ENCODE results near the gene TFAP2C.
"Not testable (repeated sequence)": the region's sequence is repeated elsewhere in the genome, so short reads cannot be mapped to it uniquely, and the experiment has no call there.

The TFAP2C gene

DNA sequence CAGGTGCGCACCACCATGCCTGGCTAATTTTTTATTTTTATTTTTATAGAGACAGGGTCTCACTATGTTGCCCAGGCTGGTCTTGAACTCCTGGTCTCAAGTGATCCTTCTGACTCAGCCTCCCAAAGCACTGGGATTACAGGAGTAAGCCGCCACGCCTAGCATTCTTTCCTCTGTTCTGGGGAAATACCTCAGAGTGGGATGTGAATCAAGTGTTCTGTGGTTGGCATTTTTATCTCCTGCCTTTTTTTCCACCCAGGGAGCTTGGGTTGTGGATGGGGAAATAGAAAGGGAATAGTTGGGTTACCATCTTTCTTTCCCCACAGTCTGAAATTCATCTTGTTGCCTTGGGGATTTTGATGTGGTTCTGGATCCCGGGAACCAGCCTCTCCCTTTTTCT, 24.1 kb downstream of the TFAP2C start:
- Histone ChIP-seq H3K4me3 (ENCODE audit: low read length) (no peak overlapping the region), H3K4me1 (ENCODE audit: control insufficient read depth, insufficient read depth, low read length) (no peaks in the 10 kb centered on the region), H3K27me3 (ENCODE audit: control insufficient read depth, insufficient read depth, low read length) (no peaks in the 10 kb centered on the region), H3K27ac (ENCODE audit: low read length) (no peak overlapping the region), H3K9me3 (ENCODE audit: control insufficient read depth, insufficient read depth, low read length) (no peaks in the 10 kb centered on the region), H3K36me3 (ENCODE audit: control insufficient read depth, insufficient read depth, low read length) (no peaks in the 10 kb centered on the region)
- no peak for DNase-seq (ENCODE audit: low read depth, low spot score)
- WGBS (ENCODE audit: insufficient coverage, insufficient read length): no CpG with 5 or more reads among the region's 4 CpGs

- Histone ChIP-seq H3K36me3 (ENCODE audit: control insufficient read depth, insufficient read depth, low read length) (no peaks in the 10 kb centered on the region), H3K9me3 (ENCODE audit: control insufficient read depth, insufficient read depth, low read length) (no peaks in the 10 kb centered on the region), H3K27me3 (ENCODE audit: control insufficient read depth, insufficient read depth, low read length) (no peaks in the 10 kb centered on the region), H3K4me3 (ENCODE audit: low read length) (no peak overlapping the region), H3K4me1 (ENCODE audit: control insufficient read depth, insufficient read depth, low read length) (no peaks in the 10 kb centered on the region), H3K27ac (ENCODE audit: low read length) (no peak overlapping the region)
- DNase-seq (ENCODE audit: low read depth, low spot score): no peak
- no CpG with 5 or more reads among the region's 7 CpGs for WGBS (ENCODE audit: insufficient coverage, insufficient read length)
Measured at GRCh38 chr20:56656632-56657031, 27.5 kb downstream of the TFAP2C start.

DNA sequence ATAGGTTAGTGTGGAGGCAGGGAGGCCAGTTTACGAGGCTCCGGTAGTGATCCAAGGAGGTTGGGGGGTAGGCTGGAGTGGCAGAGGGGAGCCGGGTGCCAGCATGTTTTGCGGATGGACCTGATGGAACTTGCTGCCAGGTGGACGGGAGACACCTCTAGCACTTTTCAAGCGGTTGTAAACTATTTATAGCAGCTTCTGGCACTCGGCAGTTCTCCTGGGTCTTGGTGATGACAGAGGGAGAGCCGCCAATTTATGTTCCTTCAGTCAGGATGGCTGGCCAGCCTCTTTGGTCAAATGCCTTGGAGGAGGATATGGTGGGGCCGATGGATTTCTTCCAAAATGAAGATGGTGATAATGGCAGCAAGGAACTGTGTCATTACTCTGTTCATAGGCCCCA, 28.8 kb downstream of the TFAP2C start:
- WGBS (ENCODE audit: insufficient coverage, insufficient read length): no CpG with 5 or more reads among the region's 9 CpGs
- Histone ChIP-seq H3K36me3 (ENCODE audit: control insufficient read depth, insufficient read depth, low read length) (no peaks in the 10 kb centered on the region), H3K9me3 (ENCODE audit: control insufficient read depth, insufficient read depth, low read length) (no peaks in the 10 kb centered on the region), H3K27ac (ENCODE audit: low read length) (no peak overlapping the region), H3K4me3 (ENCODE audit: low read length) (no peak overlapping the region), H3K27me3 (ENCODE audit: control insufficient read depth, insufficient read depth, low read length) (no peaks in the 10 kb centered on the region), H3K4me1 (ENCODE audit: control insufficient read depth, insufficient read depth, low read length) (no peaks in the 10 kb centered on the region)
- no peak for DNase-seq (ENCODE audit: low read depth, low spot score)

GRCh38 chr20:56658341-56658947, 29.3 kb downstream of the TFAP2C start:
- WGBS (ENCODE audit: insufficient coverage, insufficient read length): no CpG with 5 or more reads among the region's 8 CpGs
- DNase-seq (ENCODE audit: low read depth, low spot score); H3K9me3 ChIP-seq (ENCODE audit: control insufficient read depth, insufficient read depth, low read length); H3K4me1 ChIP-seq (ENCODE audit: control insufficient read depth, insufficient read depth, low read length); H3K27ac ChIP-seq (ENCODE audit: low read length); H3K4me3 ChIP-seq (ENCODE audit: low read length); H3K36me3 ChIP-seq (ENCODE audit: control insufficient read depth, insufficient read depth, low read length); H3K27me3 ChIP-seq (ENCODE audit: control insufficient read depth, insufficient read depth, low read length): not testable (repeated sequence)

GRCh38 chr20:56663660-56664059, 34.6 kb downstream of the TFAP2C start:
- Histone ChIP-seq H3K4me1 (ENCODE audit: control insufficient read depth, insufficient read depth, low read length) (no peaks in the 10 kb centered on the region), H3K27me3 (ENCODE audit: control insufficient read depth, insufficient read depth, low read length) (no peaks in the 10 kb centered on the region), H3K9me3 (ENCODE audit: control insufficient read depth, insufficient read depth, low read length) (no peaks in the 10 kb centered on the region), H3K27ac (ENCODE audit: low read length) (no peak overlapping the region), H3K36me3 (ENCODE audit: control insufficient read depth, insufficient read depth, low read length) (no peaks in the 10 kb centered on the region), H3K4me3 (ENCODE audit: low read length) (no peak overlapping the region)
- DNase-seq (ENCODE audit: low read depth, low spot score): no peak
- WGBS (ENCODE audit: insufficient coverage, insufficient read length): no CpG with 5 or more reads among the region's 9 CpGs

DNA sequence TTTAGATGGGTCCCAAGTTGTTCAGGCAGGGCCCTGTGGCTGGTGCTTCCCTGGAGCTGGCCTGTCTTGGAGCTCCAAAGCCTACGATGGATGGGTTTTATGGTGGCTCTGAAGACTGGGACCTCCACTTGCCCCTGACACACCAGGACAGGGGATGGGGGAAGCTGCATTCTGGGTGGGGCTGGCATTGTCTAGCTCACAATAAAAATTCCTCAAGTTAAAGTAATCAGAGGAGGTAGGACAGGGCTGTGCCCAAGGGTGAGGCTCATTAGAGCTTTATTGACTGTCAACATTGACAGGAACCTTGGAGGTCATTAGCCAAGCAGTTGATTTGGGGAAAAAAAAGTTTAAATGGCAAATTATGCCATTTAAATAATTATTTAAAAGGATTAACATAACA, 35.7 kb downstream of the TFAP2C start:
- Histone ChIP-seq H3K36me3 (ENCODE audit: control insufficient read depth, insufficient read depth, low read length) (no peaks in the 10 kb centered on the region), H3K4me1 (ENCODE audit: control insufficient read depth, insufficient read depth, low read length) (no peaks in the 10 kb centered on the region), H3K9me3 (ENCODE audit: control insufficient read depth, insufficient read depth, low read length) (no peaks in the 10 kb centered on the region), H3K27me3 (ENCODE audit: control insufficient read depth, insufficient read depth, low read length) (no peaks in the 10 kb centered on the region), H3K4me3 (ENCODE audit: low read length) (no peak overlapping the region), H3K27ac (ENCODE audit: low read length) (no peak overlapping the region)
- WGBS (ENCODE audit: insufficient coverage, insufficient read length): no CpG with 5 or more reads among the region's 1 CpG
- DNase-seq (ENCODE audit: low read depth, low spot score): no peak

DNA sequence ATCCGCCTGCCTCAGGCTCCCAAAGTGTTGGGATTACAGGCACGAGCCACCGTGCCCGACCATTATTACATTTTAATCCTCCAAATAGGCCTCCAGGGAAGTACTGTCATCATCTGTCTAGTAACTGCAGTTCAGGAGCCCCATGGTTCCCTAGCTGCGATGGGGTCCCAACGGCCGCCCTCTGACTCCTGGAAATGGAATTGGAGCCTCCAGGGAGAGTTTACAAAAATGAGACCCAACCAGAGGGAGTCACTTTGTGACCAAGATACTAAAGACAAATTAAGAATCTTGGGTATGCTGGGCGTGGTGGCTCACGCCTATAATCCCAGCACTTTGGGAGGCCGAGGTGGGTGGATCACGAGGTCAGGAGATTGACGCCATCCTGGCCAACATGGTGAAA, 36.7 kb downstream of the TFAP2C start:
- no peak for DNase-seq (ENCODE audit: low read depth, low spot score)
- H3K36me3 ChIP-seq (ENCODE audit: control insufficient read depth, insufficient read depth, low read length): no peaks in the 10 kb centered on the region
- no CpG with 5 or more reads among the region's 12 CpGs for WGBS (ENCODE audit: insufficient coverage, insufficient read length)
- H3K4me3 ChIP-seq (ENCODE audit: low read length): no peak overlapping the region
- no peaks in the 10 kb centered on the region for H3K9me3 ChIP-seq (ENCODE audit: control insufficient read depth, insufficient read depth, low read length)
- no peaks in the 10 kb centered on the region for H3K27me3 ChIP-seq (ENCODE audit: control insufficient read depth, insufficient read depth, low read length)
- H3K4me1 ChIP-seq (ENCODE audit: control insufficient read depth, insufficient read depth, low read length): no peaks in the 10 kb centered on the region
- no peak overlapping the region for H3K27ac ChIP-seq (ENCODE audit: low read length)

GRCh38 chr20:56673450-56673849, 44.3 kb downstream of the TFAP2C start:
- Histone ChIP-seq H3K9me3 (ENCODE audit: control insufficient read depth, insufficient read depth, low read length) (no peaks in the 10 kb centered on the region), H3K36me3 (ENCODE audit: control insufficient read depth, insufficient read depth, low read length) (no peaks in the 10 kb centered on the region), H3K4me1 (ENCODE audit: control insufficient read depth, insufficient read depth, low read length) (peaks cover 3% of the 10 kb centered on the region; the same call in 1 of the 2 replicates), H3K27me3 (ENCODE audit: control insufficient read depth, insufficient read depth, low read length) (no peaks in the 10 kb centered on the region), H3K27ac (ENCODE audit: low read length) (no peak overlapping the region), H3K4me3 (ENCODE audit: low read length) (no peak overlapping the region)
- DNase-seq (ENCODE audit: low read depth, low spot score): no peak
- no CpG with 5 or more reads among the region's 5 CpGs for WGBS (ENCODE audit: insufficient coverage, insufficient read length)

DNA sequence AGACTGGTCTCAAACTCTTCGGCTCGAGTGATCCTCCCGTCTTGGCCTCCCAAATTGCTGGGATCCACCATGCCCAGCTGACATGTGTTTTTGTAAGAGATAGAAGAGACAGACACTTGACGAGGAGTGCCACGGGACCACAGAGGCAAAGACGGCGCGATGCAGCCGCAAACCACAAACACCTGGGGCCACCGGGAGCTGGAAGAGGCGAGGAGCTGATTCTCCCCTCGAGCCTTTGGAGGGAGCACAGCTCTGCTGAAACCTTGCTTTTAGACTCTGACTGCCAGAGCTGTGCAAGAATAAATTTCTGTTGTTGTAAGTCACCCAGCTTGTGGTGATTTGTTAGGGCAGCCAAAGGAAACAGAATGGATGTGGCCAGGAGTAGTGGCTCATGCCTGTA, 46.9 kb downstream of the TFAP2C start:
- H3K4me1 ChIP-seq (ENCODE audit: control insufficient read depth, insufficient read depth, low read length): peaks cover 5% of the 10 kb centered on the region
- no peaks in the 10 kb centered on the region; the same call in 1 of the 2 replicates for H3K27me3 ChIP-seq (ENCODE audit: control insufficient read depth, insufficient read depth, low read length)
- no CpG with 5 or more reads among the region's 12 CpGs for WGBS (ENCODE audit: insufficient coverage, insufficient read length)
- H3K36me3 ChIP-seq (ENCODE audit: control insufficient read depth, insufficient read depth, low read length): no peaks in the 10 kb centered on the region
- H3K27ac ChIP-seq (ENCODE audit: low read length): no peak overlapping the region
- no peak for DNase-seq (ENCODE audit: low read depth, low spot score)
- H3K4me3 ChIP-seq (ENCODE audit: low read length): no peak overlapping the region
- H3K9me3 ChIP-seq (ENCODE audit: control insufficient read depth, insufficient read depth, low read length): no peaks in the 10 kb centered on the region

- WGBS (ENCODE audit: insufficient coverage, insufficient read length): no CpG with 5 or more reads among the region's 10 CpGs
- Histone ChIP-seq H3K27me3 (ENCODE audit: control insufficient read depth, insufficient read depth, low read length) (no peaks in the 10 kb centered on the region; the same call in 1 of the 2 replicates), H3K27ac (ENCODE audit: low read length) (no peak overlapping the region)
Measured at GRCh38 chr20:56676679-56677078, 47.6 kb downstream of the TFAP2C start.

GRCh38 chr20:56683077-56683865, 54.2 kb downstream of the TFAP2C start:
- WGBS (ENCODE audit: insufficient coverage, insufficient read length): no CpG with 5 or more reads among the region's 11 CpGs
- DNase-seq (ENCODE audit: low read depth, low spot score): no peak
- no peak overlapping the region for H3K27ac ChIP-seq (ENCODE audit: low read length)
- H3K27me3 ChIP-seq (ENCODE audit: control insufficient read depth, insufficient read depth, low read length): no peaks in the 10 kb centered on the region; the same call in 1 of the 2 replicates
- no peak overlapping the region for H3K4me3 ChIP-seq (ENCODE audit: low read length)
- H3K36me3 ChIP-seq (ENCODE audit: control insufficient read depth, insufficient read depth, low read length): no peaks in the 10 kb centered on the region
- H3K9me3 ChIP-seq (ENCODE audit: control insufficient read depth, insufficient read depth, low read length): no peaks in the 10 kb centered on the region
- peaks cover 3% of the 10 kb centered on the region for H3K4me1 ChIP-seq (ENCODE audit: control insufficient read depth, insufficient read depth, low read length)

More at GRCh38 chr20:56676679-56677078, 47.6 kb downstream of the TFAP2C start:
- Histone ChIP-seq H3K4me3 (ENCODE audit: low read length) (no peak overlapping the region), H3K9me3 (ENCODE audit: control insufficient read depth, insufficient read depth, low read length) (no peaks in the 10 kb centered on the region), H3K4me1 (ENCODE audit: control insufficient read depth, insufficient read depth, low read length) (peaks cover 5% of the 10 kb centered on the region), H3K36me3 (ENCODE audit: control insufficient read depth, insufficient read depth, low read length) (no peaks in the 10 kb centered on the region)
- DNase-seq (ENCODE audit: low read depth, low spot score): no peak
